Measurements from ENCODE around the gene SMAP1. TPM values are rescaled to one million over a fixed set of nuclear protein-coding genes. Genes with fewer than 3 reads are reported as not detected.

Gene SMAP1
- total RNA-seq (10 to 100 TPM; 26.6 to 27.2 TPM), polyA plus RNA-seq (ENCODE audit: insufficient read length in 6 of 6) (10 to 100 TPM; 26.2 to 30.6 (median 28.1) TPM)
- long read RNA-seq, donor 1, partial matches to known transcripts, result 21 of 24 reads
- long read RNA-seq, donor 1, other reads (novel, unspliced or antisense), result 0 of 24 reads
- long read RNA-seq, donor 2, partial matches to known transcripts, result 11 of 15 reads
- long read RNA-seq, donor 2, other reads (novel, unspliced or antisense), result 0 of 15 reads
- long read RNA-seq, donor 3, partial matches to known transcripts, result 6 of 8 reads
- long read RNA-seq, donor 3, other reads (novel, unspliced or antisense), result 0 of 8 reads
- long read RNA-seq, donor 4, partial matches to known transcripts, result 28 of 34 reads
- long read RNA-seq, donor 4, other reads (novel, unspliced or antisense), result 6 of 34 reads
- long read RNA-seq, donor 5, partial matches to known transcripts, result 7 of 8 reads
- long read RNA-seq, donor 5, other reads (novel, unspliced or antisense), result 0 of 8 reads
- long read RNA-seq, donor 6, partial matches to known transcripts, result 0 of 1 reads
- long read RNA-seq, donor 6, other reads (novel, unspliced or antisense), result 0 of 1 reads
- long read RNA-seq, donor 7, partial matches to known transcripts, result 0 of 2 reads
- long read RNA-seq, donor 7, other reads (novel, unspliced or antisense), result 0 of 2 reads
- long read RNA-seq, donor 8, transcript SMAP1-201 (10 exons, 2,403 nt), result major isoform, 5 of 5 reads
- long read RNA-seq, donor 8, partial matches to known transcripts, result 0 of 5 reads
- long read RNA-seq, donor 8, other reads (novel, unspliced or antisense), result 0 of 5 reads
- long read RNA-seq, donor 9, result 0 reads
- long read RNA-seq, donor 10, partial matches to known transcripts, result 21 of 25 reads
- long read RNA-seq, donor 10, other reads (novel, unspliced or antisense), result 3 of 25 reads
- long read RNA-seq, donor 11, transcript SMAP1-203 (11 exons, 3,333 nt), result major isoform, 12 of 56 reads
- long read RNA-seq, donor 11, partial matches to known transcripts, result 17 of 56 reads
- long read RNA-seq, donor 11, other reads (novel, unspliced or antisense), result 27 of 56 reads
- long read RNA-seq, donor 12, partial matches to known transcripts, result 0 of 2 reads
- long read RNA-seq, donor 12, other reads (novel, unspliced or antisense), result 0 of 2 reads

DNA sequence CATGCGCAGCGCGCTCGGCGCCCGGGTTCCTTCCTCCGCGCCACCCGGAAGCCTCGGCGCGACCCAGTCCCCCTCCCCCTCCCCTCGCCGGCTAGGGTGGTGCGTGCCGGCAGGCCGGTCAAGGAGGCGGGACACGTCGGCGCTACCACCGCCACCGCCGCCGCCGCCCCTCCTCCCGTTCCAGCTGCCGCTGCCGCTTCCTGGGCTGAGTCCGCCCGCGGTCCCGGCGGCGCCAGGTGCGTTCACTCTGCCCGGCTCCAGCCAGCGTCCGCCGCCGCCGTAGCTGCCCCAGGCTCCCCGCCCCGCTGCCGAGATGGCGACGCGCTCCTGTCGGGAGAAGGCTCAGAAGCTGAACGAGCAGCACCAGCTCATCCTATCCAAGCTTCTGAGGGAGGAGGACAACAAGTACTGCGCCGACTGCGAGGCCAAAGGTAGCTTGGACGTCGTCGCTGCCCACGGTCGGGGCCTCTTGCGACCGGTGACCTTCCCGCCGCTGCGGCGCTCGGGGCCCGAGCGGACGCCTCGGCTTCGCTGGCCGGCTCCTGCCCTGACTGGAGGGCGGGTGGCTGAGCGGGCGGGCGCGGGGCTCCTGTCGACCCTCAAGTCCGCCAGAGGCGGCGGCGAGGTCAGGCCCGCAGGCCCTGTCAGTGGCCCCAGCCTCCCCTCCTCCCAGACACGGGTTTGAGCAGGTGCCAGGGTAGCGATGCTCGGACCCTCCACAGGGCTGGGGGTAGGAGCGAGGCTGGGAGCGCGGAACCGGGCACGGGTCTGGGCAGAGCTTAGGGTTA, at the start of gene SMAP1:
SMAP1 (plus strand) TSS at position 173 of the 788 bp plus-strand sequence; CDS start at position 314, 141 bp downstream.
- H3K4me1 ChIP-seq, result peaks cover 0 to 38% of the 10 kb centered on the region in 2 donors
- ATAC-seq (peak; percentile 97), DNase-seq (peak; percentile 90 to 99 (median 96))
- peak within 1 kb of the TSS; percentile 95 for H3K4me3 ChIP-seq
- TF ChIP-seq, protein P1, sequence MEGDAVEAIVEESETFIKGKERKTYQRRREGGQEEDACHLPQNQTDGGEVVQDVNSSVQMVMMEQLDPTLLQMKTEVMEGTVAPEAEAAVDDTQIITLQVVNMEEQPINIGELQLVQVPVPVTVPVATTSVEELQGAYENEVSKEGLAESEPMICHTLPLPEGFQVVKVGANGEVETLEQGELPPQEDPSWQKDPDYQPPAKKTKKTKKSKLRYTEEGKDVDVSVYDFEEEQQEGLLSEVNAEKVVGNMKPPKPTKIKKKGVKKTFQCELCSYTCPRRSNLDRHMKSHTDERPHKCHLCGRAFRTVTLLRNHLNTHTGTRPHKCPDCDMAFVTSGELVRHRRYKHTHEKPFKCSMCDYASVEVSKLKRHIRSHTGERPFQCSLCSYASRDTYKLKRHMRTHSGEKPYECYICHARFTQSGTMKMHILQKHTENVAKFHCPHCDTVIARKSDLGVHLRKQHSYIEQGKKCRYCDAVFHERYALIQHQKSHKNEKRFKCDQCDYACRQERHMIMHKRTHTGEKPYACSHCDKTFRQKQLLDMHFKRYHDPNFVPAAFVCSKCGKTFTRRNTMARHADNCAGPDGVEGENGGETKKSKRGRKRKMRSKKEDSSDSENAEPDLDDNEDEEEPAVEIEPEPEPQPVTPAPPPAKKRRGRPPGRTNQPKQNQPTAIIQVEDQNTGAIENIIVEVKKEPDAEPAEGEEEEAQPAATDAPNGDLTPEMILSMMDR (IDR thresholded peaks at IDR 0.05), result no peak
- no peaks in the 10 kb centered on the region for H3K36me3 ChIP-seq
- H3K27ac ChIP-seq, result peak within 1 kb of the TSS; percentile 96 to 97
- H3K9me3 ChIP-seq, result no peaks in the 10 kb centered on the region
- no peaks in the 10 kb centered on the region for H3K27me3 ChIP-seq
- intact Hi-C loops (cut with DNase I), result no loop called here

DNA sequence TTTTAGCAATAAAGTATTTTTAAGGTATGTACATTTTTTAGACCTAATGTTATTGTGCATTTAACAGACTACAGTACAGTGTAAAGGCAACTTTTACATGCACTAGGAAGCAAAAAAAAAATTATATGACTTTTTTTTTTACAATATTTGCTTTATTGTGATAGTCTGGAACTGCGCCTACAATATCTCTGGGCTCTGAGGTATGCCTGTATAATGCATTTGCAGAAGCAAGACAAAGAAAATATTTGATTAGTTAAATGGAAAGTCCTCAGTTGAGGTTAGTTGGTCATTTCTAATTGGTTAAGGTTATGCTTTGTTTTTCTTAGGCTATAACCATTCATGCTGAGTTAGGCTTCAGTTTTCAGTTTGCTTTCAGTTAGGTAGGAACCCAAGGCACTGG, 46.9 kb upstream of the SMAP1 start:
- Histone ChIP-seq H3K4me3 (no peak overlapping the region), H3K9me3 (no peaks in the 10 kb centered on the region), H3K27me3 (no peaks in the 10 kb centered on the region), H3K27ac (no peak overlapping the region), H3K36me3 (no peaks in the 10 kb centered on the region), H3K4me1 (no peaks in the 10 kb centered on the region)
- TF ChIP-seq, protein P1 (IDR thresholded peaks at IDR 0.05), result no peak
- intact Hi-C loops (cut with DNase I), result no loop called here
- ATAC-seq, result no peak
- DNase-seq, result no peak

DNA sequence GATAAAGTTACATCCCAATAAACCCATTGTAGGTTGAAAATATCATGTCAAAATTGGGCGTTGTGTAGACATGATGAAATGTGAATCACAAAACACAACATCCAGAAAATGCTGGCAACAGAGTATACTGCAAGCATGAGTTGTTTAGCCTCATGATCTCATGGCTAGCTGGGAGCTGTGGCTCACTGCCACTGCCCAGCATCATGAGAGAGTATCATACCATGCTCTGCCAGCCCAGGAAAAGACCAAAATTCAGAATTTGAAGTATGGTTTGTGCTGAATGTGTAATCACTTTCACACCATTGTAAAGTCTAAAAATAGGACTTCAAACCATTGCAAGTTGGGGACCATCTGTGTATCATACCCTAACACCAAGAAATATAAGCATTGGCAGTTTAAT, 45.2 kb upstream of the SMAP1 start:
- H3K27me3 ChIP-seq, result no peaks in the 10 kb centered on the region
- H3K36me3 ChIP-seq, result no peaks in the 10 kb centered on the region
- TF ChIP-seq, protein P1 (IDR thresholded peaks at IDR 0.05), result no peak
- H3K27ac ChIP-seq, result no peak overlapping the region
- no peaks in the 10 kb centered on the region for H3K9me3 ChIP-seq
- no peak for ATAC-seq
- no peak overlapping the region for H3K4me3 ChIP-seq
- H3K4me1 ChIP-seq, result no peaks in the 10 kb centered on the region
- intact Hi-C loops (cut with DNase I), result no loop called here
- DNase-seq, result no peak

DNA sequence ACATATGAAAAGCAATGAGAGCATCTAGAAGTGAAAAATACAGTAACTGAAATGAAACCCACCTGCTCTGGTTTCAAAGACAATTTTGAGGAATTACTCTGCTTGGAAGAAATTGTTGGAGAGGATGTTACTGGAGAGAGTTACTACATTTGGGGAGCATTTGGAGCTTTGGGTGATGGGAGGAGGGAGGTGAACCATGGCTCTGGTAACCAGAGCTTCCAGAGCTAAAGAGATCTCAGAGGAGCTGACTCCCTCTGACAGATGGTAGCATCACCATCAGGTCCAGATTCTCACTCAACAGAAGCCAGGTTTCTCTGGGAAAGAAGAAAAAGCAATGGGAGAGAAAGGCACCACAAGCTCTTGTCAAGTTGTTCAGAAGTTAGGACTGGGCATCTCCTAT, 42.2 kb upstream of the SMAP1 start:
- no peaks in the 10 kb centered on the region for H3K27me3 ChIP-seq
- DNase-seq, result no peak
- H3K27ac ChIP-seq, result no peak overlapping the region
- ATAC-seq, result no peak
- H3K9me3 ChIP-seq, result no peaks in the 10 kb centered on the region
- TF ChIP-seq, protein P1 (IDR thresholded peaks at IDR 0.05), result no peak
- intact Hi-C loops (cut with DNase I), result no loop called here
- H3K4me1 ChIP-seq, result no peaks in the 10 kb centered on the region
- no peak overlapping the region for H3K4me3 ChIP-seq
- H3K36me3 ChIP-seq, result no peaks in the 10 kb centered on the region

All from left lung (tissue), 14 donors.